OCI-LY1 (cell line): ENCODE measurements around the gene LSM10.

Experiments used
- H2AFZ ChIP-seq: fragments of 200-600 bp; sonication (generic), shearing (Covaris generic); 2 replicates; pipeline ENCODE4 v1.6.0; 2014; ENCODE audit warnings: antibody characterized with exemption, mild to moderate bottlenecking, low read length
- H3F3A ChIP-seq: fragments of 200-600 bp; sonication (generic), shearing (Covaris generic); 2 replicates; pipeline ENCODE4 v1.6.0; 2014; ENCODE audit warnings: mild to moderate bottlenecking, antibody characterized with exemption, low read length, moderate library complexity; ENCODE audit not compliant: insufficient read depth
- H3K27ac ChIP-seq: fragments of 200-600 bp; sonication (generic); 2 replicates; pipeline ENCODE4 v1.5.1; 2014; ENCODE audit warnings: low read length, mixed run types, mild to moderate bottlenecking, low read depth; ENCODE audit not compliant: poor library complexity, severe bottlenecking
- H3K27me3 ChIP-seq: fragments of 200-600 bp; sonication (generic); 2 replicates; pipeline ENCODE4 v1.6.0; 2014; ENCODE audit warnings: antibody characterized with exemption, mild to moderate bottlenecking, low read length, moderate library complexity; ENCODE audit not compliant: insufficient read depth
- H3K36me3 ChIP-seq: fragments of 200-600 bp; sonication (generic); 2 replicates; pipeline ENCODE4 v1.6.1; 2014; ENCODE audit warnings: mild to moderate bottlenecking, antibody characterized with exemption, low read length, moderate library complexity, mixed read lengths; ENCODE audit not compliant: insufficient read depth
- H3K4me1 ChIP-seq: fragments of 200-600 bp; sonication (generic); 2 replicates; pipeline ENCODE4 v1.5.1; 2014; ENCODE audit warnings: mild to moderate bottlenecking, low read length, moderate library complexity; ENCODE audit not compliant: insufficient read depth, severe bottlenecking
- H3K4me2 ChIP-seq: fragments of 200-600 bp; sonication (generic), shearing (Covaris generic); 2 replicates; pipeline ENCODE4 v1.6.1; 2014; ENCODE audit warnings: low read length
- H3K4me3 ChIP-seq: fragments of 200-600 bp; sonication (generic); 2 replicates; pipeline ENCODE4 v1.5.1; 2014; ENCODE audit warnings: low read length, low read depth, mild to moderate bottlenecking, mixed read lengths; ENCODE audit not compliant: poor library complexity, severe bottlenecking
- H3K79me2 ChIP-seq: fragments of 200-600 bp; shearing (Covaris generic); 2 replicates; pipeline ENCODE4 v1.6.1; 2016; ENCODE audit warnings: mixed run types, low read length, mixed read lengths; ENCODE audit not compliant: insufficient read depth
- H3K9ac ChIP-seq: fragments of 200-600 bp; sonication (generic), shearing (Covaris generic); 2 replicates; pipeline ENCODE4 v1.6.1; 2014; ENCODE audit warnings: mild to moderate bottlenecking, low read length, mixed read lengths
- H3K9me2 ChIP-seq: fragments of 200-600 bp; sonication (generic), shearing (Covaris generic); 2 replicates; pipeline ENCODE4 v1.6.1; 2014; ENCODE audit warnings: low read depth, mild to moderate bottlenecking, low read length, mixed read lengths
- H3K9me3 ChIP-seq: fragments of 200-600 bp; shearing (Covaris generic); 2 replicates; pipeline ENCODE4 v1.6.1; 2014; ENCODE audit warnings: low read length, mixed read lengths
- H4K20me1 ChIP-seq: fragments of 200-600 bp; sonication (generic), shearing (Covaris generic); 2 replicates; pipeline ENCODE4 v1.6.0; 2016; ENCODE audit warnings: mild to moderate bottlenecking, low read length; ENCODE audit not compliant: insufficient read depth
- EZH2 ChIP-seq: fragments of 200-600 bp; sonication (generic), shearing (Covaris generic); IDR thresholded peaks from 2 replicates; pipeline ENCODE4 v1.8.0; 2017; ENCODE audit warnings: borderline replicate concordance, mixed run types, mild to moderate bottlenecking, antibody characterized with exemption, low read length, moderate library complexity, mixed read lengths
- TF ChIP-seq, protein P1 (sequence below): fragments of 200-600 bp; sonication (generic), shearing (Covaris generic); IDR thresholded peaks from 2 replicates; pipeline ENCODE4 v1.5.1; 2017; ENCODE audit warnings: mild to moderate bottlenecking, antibody characterized with exemption, low read length, moderate library complexity, mixed read lengths

Gene LSM10

DNA sequence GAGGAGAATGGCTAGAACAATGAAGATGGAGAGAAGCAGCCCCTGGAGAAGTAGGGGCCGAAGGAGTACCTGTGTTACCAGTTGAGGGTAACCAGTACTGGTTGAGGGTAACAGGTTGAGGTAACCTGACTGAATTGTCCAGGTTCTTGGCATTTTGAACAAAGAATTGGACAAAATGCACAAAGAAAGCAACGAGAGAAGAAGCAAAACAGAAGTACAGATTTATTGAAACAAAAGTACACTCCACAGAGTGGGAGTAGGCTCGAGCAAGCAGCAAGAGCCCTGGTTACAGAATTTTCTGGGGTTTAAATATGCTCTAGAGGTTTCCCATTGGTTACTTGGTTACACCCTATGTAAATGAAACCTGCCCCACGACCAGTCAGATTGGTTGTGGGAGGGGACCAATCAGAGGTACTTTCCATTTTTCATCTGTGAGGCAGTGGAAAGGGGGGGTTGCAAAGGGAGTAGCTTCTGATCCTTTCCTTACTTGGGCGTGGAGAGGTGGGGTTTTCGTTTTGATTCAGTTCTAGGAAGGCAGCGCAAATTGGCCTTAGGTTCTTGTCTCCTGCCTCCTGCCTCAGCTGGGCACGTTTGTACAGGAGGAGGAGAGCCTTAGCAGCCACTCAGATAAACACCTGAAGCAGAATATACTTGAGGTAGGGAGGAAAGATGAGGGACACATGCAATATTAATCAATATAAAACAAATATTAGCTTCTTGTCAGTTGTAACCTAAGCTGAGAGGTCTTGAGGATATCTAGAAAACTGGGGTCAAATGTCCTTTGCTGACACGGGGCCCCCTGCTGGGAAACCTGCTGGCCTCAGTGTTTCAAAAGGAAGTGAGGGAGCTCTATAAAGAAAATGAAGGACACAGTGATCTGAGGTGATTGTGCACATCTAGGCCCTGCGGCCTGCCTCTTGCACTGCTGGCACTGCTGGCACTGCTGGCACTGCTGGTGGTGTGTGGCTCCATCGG lies 14.3 kb upstream of the LSM10 start:
- Histone ChIP-seq H3K27ac (no peak overlapping the region), H3K4me2 (no peak overlapping the region), H3K9me3 (peaks cover 6% of the 10 kb centered on the region; the same call in 1 of the 2 replicates), H3K9ac (no peak overlapping the region), H3F3A (no peaks in the 10 kb centered on the region), H2AFZ (no peak overlapping the region), H3K27me3 (no peaks in the 10 kb centered on the region), H3K4me1 (no peaks in the 10 kb centered on the region), H3K36me3 (no peaks in the 10 kb centered on the region; the same call in 1 of the 2 replicates), H3K4me3 (no peak overlapping the region), H3K9me2 (no peaks in the 10 kb centered on the region), H4K20me1 (no peaks in the 10 kb centered on the region), H3K79me2 (no peaks in the 10 kb centered on the region)
- TF ChIP-seq EZH2, result no peak
- TF ChIP-seq, protein P1, sequence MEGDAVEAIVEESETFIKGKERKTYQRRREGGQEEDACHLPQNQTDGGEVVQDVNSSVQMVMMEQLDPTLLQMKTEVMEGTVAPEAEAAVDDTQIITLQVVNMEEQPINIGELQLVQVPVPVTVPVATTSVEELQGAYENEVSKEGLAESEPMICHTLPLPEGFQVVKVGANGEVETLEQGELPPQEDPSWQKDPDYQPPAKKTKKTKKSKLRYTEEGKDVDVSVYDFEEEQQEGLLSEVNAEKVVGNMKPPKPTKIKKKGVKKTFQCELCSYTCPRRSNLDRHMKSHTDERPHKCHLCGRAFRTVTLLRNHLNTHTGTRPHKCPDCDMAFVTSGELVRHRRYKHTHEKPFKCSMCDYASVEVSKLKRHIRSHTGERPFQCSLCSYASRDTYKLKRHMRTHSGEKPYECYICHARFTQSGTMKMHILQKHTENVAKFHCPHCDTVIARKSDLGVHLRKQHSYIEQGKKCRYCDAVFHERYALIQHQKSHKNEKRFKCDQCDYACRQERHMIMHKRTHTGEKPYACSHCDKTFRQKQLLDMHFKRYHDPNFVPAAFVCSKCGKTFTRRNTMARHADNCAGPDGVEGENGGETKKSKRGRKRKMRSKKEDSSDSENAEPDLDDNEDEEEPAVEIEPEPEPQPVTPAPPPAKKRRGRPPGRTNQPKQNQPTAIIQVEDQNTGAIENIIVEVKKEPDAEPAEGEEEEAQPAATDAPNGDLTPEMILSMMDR, result no peak

DNA sequence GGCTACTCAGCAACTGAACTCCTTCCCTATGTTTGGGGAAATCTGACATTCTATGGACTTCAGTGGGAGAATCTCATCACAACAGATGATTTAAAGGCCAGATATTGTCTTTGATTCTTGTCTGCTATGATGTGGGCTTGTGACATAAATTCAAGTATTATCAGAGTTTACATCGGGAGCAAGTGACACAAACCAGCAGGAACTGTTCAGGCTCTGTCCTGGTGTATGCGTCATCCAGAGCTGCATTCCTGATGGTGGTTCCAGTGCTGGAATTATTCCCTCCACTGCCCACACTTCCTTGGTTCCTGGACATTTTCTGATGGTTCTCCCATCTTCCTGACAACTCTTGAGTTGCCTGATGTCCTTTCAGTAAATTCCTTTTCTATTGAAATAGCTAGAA lies 10.8 kb upstream of the LSM10 start:
- Histone ChIP-seq H3K9me3 (no peaks in the 10 kb centered on the region), H3K79me2 (no peaks in the 10 kb centered on the region), H3K9me2 (no peaks in the 10 kb centered on the region), H2AFZ (no peak overlapping the region), H3K4me2 (no peak overlapping the region), H3K9ac (no peak overlapping the region), H4K20me1 (no peaks in the 10 kb centered on the region), H3K4me1 (no peaks in the 10 kb centered on the region), H3K4me3 (no peak overlapping the region), H3K36me3 (no peaks in the 10 kb centered on the region; the same call in 1 of the 2 replicates), H3K27ac (no peak overlapping the region), H3K27me3 (no peaks in the 10 kb centered on the region), H3F3A (no peaks in the 10 kb centered on the region)
- TF ChIP-seq, protein P1, result no peak
- no peak for TF ChIP-seq EZH2

DNA sequence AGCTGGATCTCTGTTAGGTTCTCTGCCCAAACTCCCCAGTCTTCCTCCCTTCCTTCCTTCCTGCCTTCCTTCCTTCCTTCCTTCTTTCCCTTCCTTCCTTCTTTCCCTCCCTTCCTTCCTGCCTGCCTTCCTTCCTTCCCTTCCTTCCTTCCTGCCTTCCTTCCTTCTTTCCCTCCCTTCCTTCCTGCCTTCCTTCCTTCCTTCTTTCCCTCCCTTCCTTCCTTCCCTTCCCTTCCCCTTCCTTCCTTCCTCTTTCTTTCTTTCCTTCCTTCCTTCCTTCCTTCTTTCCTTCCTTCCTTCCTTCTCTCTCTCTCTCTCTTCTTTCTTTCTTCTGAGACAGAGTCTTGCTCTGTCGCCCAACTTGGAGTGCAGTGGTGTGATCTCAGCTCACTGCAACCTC lies 8.7 kb upstream of the LSM10 start:
- Histone ChIP-seq H3F3A (no peaks in the 10 kb centered on the region), H3K4me2 (no peak overlapping the region), H3K27me3 (no peaks in the 10 kb centered on the region), H3K4me3 (no peak overlapping the region), H4K20me1 (no peaks in the 10 kb centered on the region), H3K9me2 (no peaks in the 10 kb centered on the region), H3K36me3 (no peaks in the 10 kb centered on the region; the same call in 1 of the 2 replicates), H3K4me1 (no peaks in the 10 kb centered on the region), H3K9ac (no peak overlapping the region), H3K27ac (no peak overlapping the region), H3K79me2 (no peaks in the 10 kb centered on the region), H2AFZ (no peak overlapping the region), H3K9me3 (0 out of 2 replicates have a peak, but pooled peaks cover 2% of the 10 kb centered on the region)
- TF ChIP-seq EZH2, result no peak
- TF ChIP-seq, protein P1, result no peak
